Measurements from ENCODE around the gene VOPP1. TPM values are rescaled to one million over a fixed set of nuclear protein-coding genes. Genes with fewer than 3 reads are reported as not detected.

The VOPP1 gene
- total and polyA plus RNA-seq, 2 donors (not counting 1 experiment from before 2014, with no cell fraction given), result 52.1 to 70.7 TPM

- Histone ChIP-seq H3K4me2 (ENCODE audit: extremely low read depth, insufficient read depth, low read length) (no peak overlapping the region), H3K9ac (ENCODE audit: insufficient read depth, low read length) (no peak overlapping the region), H3K4me3 (replicated peaks in 1 of 4; ENCODE audit: control extremely low read depth in 1 of 4, insufficient read depth in 1 of 4, low read depth in 3 of 4, low read length in 4 of 4) (no peak overlapping the region), H3K79me2 (ENCODE audit: control insufficient read depth, insufficient read depth, low read length) (no peaks in the 10 kb centered on the region), H4K20me1 (ENCODE audit: control insufficient read depth, extremely low read depth, insufficient read depth, low read length) (no peaks in the 10 kb centered on the region), H3K27me3 (ENCODE audit: control insufficient read depth, insufficient read depth, low read length) (no peaks in the 10 kb centered on the region), H3K36me3 (ENCODE audit: control insufficient read depth, insufficient read depth, low read length) (no peaks in the 10 kb centered on the region), H2AFZ (ENCODE audit: low read length) (no peak overlapping the region), H3K4me1 (ENCODE audit: control insufficient read depth, extremely low read depth, insufficient read depth, low read length) (peaks cover 8% of the 10 kb centered on the region), H3K27ac (ENCODE audit: insufficient read depth, low read length) (no peak overlapping the region), H3K9me3 (ENCODE audit: control insufficient read depth, insufficient read depth, low read depth, low read length) (no peaks in the 10 kb centered on the region)
- no peak for DNase-seq (ENCODE audit: low read depth in 2 of 2)
- TF ChIP-seq EZH2 (IDR thresholded peaks at IDR 0.05; ENCODE audit: low read length, missing control alignments), result no peak
- TF ChIP-seq, protein P1, sequence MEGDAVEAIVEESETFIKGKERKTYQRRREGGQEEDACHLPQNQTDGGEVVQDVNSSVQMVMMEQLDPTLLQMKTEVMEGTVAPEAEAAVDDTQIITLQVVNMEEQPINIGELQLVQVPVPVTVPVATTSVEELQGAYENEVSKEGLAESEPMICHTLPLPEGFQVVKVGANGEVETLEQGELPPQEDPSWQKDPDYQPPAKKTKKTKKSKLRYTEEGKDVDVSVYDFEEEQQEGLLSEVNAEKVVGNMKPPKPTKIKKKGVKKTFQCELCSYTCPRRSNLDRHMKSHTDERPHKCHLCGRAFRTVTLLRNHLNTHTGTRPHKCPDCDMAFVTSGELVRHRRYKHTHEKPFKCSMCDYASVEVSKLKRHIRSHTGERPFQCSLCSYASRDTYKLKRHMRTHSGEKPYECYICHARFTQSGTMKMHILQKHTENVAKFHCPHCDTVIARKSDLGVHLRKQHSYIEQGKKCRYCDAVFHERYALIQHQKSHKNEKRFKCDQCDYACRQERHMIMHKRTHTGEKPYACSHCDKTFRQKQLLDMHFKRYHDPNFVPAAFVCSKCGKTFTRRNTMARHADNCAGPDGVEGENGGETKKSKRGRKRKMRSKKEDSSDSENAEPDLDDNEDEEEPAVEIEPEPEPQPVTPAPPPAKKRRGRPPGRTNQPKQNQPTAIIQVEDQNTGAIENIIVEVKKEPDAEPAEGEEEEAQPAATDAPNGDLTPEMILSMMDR (conservative IDR thresholded peaks at IDR 0.05 in 1 of 2, IDR thresholded peaks at IDR 0.05 in 1 of 2; ENCODE audit: low read depth in 1 of 2, low read length in 2 of 2), result no peak
These were observed 63.9 kb downstream of the VOPP1 start for GRCh38 chr7:55508221-55509011.

DNA sequence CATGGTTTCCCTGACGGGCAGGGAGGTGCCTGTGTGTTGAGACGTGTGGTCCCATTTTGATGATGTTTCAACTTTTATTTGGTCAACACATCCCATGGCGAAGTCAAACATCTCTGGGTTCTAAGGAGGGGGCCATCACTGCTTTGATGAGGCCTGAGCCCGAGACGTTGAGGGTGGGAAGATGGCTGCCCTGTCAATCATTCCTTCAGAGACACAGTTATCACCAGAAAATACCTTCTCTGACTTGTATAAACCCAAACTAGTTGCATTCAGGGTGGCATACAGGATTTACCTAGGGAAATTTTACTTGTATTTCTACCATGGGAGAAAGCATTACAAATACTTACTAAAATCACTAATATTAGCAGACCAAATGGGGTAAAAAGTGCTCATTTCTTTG is 64.6 kb downstream of the VOPP1 start:
- no peaks in the 10 kb centered on the region for H3K36me3 ChIP-seq (ENCODE audit: control insufficient read depth, insufficient read depth, low read length)
- no peak for DNase-seq (ENCODE audit: low read depth in 2 of 2)
- no peaks in the 10 kb centered on the region for H3K27me3 ChIP-seq (ENCODE audit: control insufficient read depth, insufficient read depth, low read length)
- H3K27ac ChIP-seq (ENCODE audit: insufficient read depth, low read length), result no peak overlapping the region
- no peaks in the 10 kb centered on the region for H4K20me1 ChIP-seq (ENCODE audit: control insufficient read depth, extremely low read depth, insufficient read depth, low read length)
- no peak overlapping the region for H3K4me3 ChIP-seq (replicated peaks in 1 of 4; ENCODE audit: control extremely low read depth in 1 of 4, insufficient read depth in 1 of 4, low read depth in 3 of 4, low read length in 4 of 4)
- H3K79me2 ChIP-seq (ENCODE audit: control insufficient read depth, insufficient read depth, low read length), result no peaks in the 10 kb centered on the region
- H3K4me1 ChIP-seq (ENCODE audit: control insufficient read depth, extremely low read depth, insufficient read depth, low read length), result peaks cover 8% of the 10 kb centered on the region
- no peaks in the 10 kb centered on the region for H3K9me3 ChIP-seq (ENCODE audit: control insufficient read depth, insufficient read depth, low read depth, low read length)
- H2AFZ ChIP-seq (ENCODE audit: low read length), result no peak overlapping the region
- no peak for TF ChIP-seq EZH2 (IDR thresholded peaks at IDR 0.05; ENCODE audit: low read length, missing control alignments)
- TF ChIP-seq, protein P1 (conservative IDR thresholded peaks at IDR 0.05 in 1 of 2, IDR thresholded peaks at IDR 0.05 in 1 of 2; ENCODE audit: low read depth in 1 of 2, low read length in 2 of 2), result no peak
- no peak overlapping the region for H3K4me2 ChIP-seq (ENCODE audit: extremely low read depth, insufficient read depth, low read length)
- H3K9ac ChIP-seq (ENCODE audit: insufficient read depth, low read length), result no peak overlapping the region

DNA sequence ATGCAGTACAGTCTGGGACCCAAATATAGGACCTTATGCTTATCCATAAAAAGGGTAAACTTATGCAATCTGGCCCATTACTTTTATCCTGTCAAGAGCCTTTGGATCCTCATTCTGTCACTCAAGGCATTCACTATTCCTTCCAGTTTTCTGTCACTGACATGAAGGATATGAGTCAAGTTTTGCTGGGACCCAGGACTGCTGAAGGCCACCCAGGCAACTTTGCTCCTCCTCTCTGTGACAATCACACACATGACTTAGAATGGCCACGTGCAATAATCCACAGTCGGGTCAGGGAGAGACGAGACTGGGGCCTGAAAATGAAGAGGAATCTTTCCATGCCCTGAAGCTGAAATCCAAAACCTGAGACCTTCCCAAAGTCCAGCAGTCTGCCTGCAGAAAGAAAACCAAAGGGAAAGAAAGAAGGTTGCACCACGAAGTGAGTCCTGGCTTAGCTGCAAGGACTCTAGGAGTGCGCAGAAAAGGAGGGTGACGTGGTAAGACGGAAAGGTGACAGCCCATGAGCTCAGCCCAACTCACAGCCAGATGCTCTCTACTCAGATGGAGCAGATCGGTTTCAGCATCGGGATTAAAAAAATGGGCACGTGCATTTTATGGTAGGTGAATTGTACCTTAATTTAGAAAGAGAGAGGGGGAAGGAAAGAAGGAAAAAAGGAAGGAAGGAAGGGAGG is 67.2 kb downstream of the VOPP1 start:
- H3K9ac ChIP-seq (ENCODE audit: insufficient read depth, low read length), result no peak overlapping the region
- H3K79me2 ChIP-seq (ENCODE audit: control insufficient read depth, insufficient read depth, low read length), result peaks cover 2% of the 10 kb centered on the region
- no peaks in the 10 kb centered on the region for H3K27me3 ChIP-seq (ENCODE audit: control insufficient read depth, insufficient read depth, low read length)
- no peak overlapping the region for H3K27ac ChIP-seq (ENCODE audit: insufficient read depth, low read length)
- no peak overlapping the region for H3K4me3 ChIP-seq (replicated peaks in 1 of 4; ENCODE audit: control extremely low read depth in 1 of 4, insufficient read depth in 1 of 4, low read depth in 3 of 4, low read length in 4 of 4)
- H4K20me1 ChIP-seq (ENCODE audit: control insufficient read depth, extremely low read depth, insufficient read depth, low read length), result no peaks in the 10 kb centered on the region
- no peak for DNase-seq (ENCODE audit: low read depth in 2 of 2)
- no peaks in the 10 kb centered on the region for H3K9me3 ChIP-seq (ENCODE audit: control insufficient read depth, insufficient read depth, low read depth, low read length)
- no peak overlapping the region for H2AFZ ChIP-seq (ENCODE audit: low read length)
- H3K36me3 ChIP-seq (ENCODE audit: control insufficient read depth, insufficient read depth, low read length), result no peaks in the 10 kb centered on the region
- peaks cover 8% of the 10 kb centered on the region for H3K4me1 ChIP-seq (ENCODE audit: control insufficient read depth, extremely low read depth, insufficient read depth, low read length)
- no peak for TF ChIP-seq EZH2 (IDR thresholded peaks at IDR 0.05; ENCODE audit: low read length, missing control alignments)
- TF ChIP-seq, protein P1 (conservative IDR thresholded peaks at IDR 0.05 in 1 of 2, IDR thresholded peaks at IDR 0.05 in 1 of 2; ENCODE audit: low read depth in 1 of 2, low read length in 2 of 2), result no peak
- H3K4me2 ChIP-seq (ENCODE audit: extremely low read depth, insufficient read depth, low read length), result no peak overlapping the region
